Epithelial cell of proximal tubule (primary cell): ENCODE measurements around the gene TLCD2. TPM values are rescaled to one million over a fixed set of nuclear protein-coding genes. Genes with fewer than 3 reads are reported as not detected.
"Not testable (repeated sequence)": the region's sequence is repeated elsewhere in the genome, so short reads cannot be mapped to it uniquely, and the experiment has no call there.

Experiments used
- DNase-seq: peaks from one replicate; pipeline ENCODE4 v3.0.0-alpha.2; 2011; ENCODE audit warnings: low read depth
- H3K4me3 ChIP-seq: 2 replicates; pipeline ENCODE4 v1.5.1; 2011; ENCODE audit warnings: low read depth, mild to moderate bottlenecking, low read length
- CTCF ChIP-seq: conservative IDR thresholded peaks from 2 replicates; pipeline ENCODE4 v1.5.1; 2012; ENCODE audit warnings: low read depth, mild to moderate bottlenecking, low read length
- total RNA-seq: library from RNA; depleted of rRNA; stranded (reverse); fragments of >200 nt; gene quantifications from 2 replicates; pipeline ENCODE4 v1.2.3, GENCODE V29; 2015

The TLCD2 gene
- total RNA-seq, 1 donor from 2014 or later, result 1.4 TPM

DNA sequence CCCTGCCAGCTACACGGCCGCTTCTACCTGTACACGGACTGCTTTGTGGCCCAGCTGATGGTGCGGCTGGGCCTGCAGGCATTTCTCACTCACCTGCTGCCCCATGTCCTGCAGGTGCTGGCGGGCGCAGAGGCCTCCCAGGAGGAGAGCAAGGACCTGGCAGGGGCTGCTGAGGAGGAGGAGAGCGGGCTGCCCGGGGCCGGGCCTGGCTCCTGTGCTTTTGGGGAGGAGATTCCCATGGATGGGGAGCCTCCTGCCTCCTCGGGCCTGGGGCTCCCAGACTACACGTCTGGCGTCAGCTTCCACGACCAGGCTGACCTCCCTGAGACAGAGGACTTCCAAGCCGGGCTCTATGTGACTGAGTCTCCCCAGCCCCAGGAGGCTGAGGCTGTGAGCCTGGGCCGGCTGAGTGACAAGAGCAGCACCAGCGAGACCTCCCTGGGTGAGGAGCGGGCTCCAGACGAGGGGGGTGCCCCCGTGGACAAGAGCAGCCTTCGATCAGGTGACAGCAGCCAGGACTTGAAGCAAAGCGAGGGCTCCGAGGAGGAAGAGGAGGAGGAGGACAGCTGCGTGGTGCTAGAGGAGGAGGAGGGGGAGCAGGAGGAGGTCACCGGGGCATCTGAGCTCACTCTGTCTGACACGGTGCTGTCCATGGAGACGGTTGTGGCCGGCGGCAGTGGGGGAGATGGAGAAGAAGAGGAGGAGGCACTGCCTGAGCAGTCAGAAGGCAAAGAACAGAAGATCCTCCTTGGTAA is 17.9 kb upstream of the TLCD2 start:
- no peak for TF ChIP-seq CTCF
- DNase-seq, result no peak
- no peak overlapping the region for H3K4me3 ChIP-seq

- DNase-seq, result no peak
- TF ChIP-seq CTCF, result no peak
- H3K4me3 ChIP-seq, result no peak overlapping the region
These were observed 17.1 kb upstream of the TLCD2 start for GRCh38 chr17:1727258-1727789.

- no peak overlapping the region for H3K4me3 ChIP-seq
- no peak for DNase-seq
- no peak for TF ChIP-seq CTCF
These were observed 16.6 kb upstream of the TLCD2 start for GRCh38 chr17:1726626-1727257.

GRCh38 chr17:1725642-1726511 is 15.7 kb upstream of the TLCD2 start:
- no peak for TF ChIP-seq CTCF
- no peak for DNase-seq
- H3K4me3 ChIP-seq, result peak overlapping the region; percentile 80

GRCh38 chr17:1724869-1725641 is 14.9 kb upstream of the TLCD2 start:
- no peak for TF ChIP-seq CTCF
- DNase-seq, result no peak
- H3K4me3 ChIP-seq, result peak overlapping the region; percentile 80

DNA sequence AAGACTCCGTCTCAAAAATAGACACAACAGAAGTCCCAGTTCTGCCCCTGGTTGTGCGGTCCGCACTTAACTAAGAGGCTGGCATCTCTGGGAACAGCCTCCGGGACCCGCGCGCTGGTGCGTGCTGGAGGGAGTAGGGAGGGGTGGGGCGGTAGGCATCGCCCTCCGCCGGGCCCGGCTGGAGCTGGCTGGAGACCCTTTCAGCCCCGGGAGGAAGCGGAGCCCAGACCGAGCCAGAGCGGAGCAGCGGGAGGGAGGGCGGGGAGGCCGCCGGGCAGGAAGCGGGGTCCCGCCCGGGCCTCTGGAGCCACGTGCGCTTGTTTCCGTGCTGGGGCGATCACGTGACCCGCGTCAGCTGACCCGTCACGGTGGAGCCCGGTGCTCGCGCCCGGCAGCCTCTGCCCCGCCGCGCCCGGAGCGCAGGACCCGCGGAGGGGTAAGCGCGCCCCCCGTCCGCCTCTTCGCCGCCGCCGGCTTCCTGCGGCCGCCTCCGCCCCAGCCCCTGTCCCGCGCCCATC is 14.2 kb upstream of the TLCD2 start, which contains the start of gene WDR81:
Gene WDR81, plus strand, starts transcription at position 354 of the 518 bp plus-strand sequence. CDS start 256 bp downstream, outside the sequence.
- peak within 1 kb of the TSS; percentile 80 for H3K4me3 ChIP-seq
- TF ChIP-seq CTCF, result no peak
- DNase-seq, result no peak

DNA sequence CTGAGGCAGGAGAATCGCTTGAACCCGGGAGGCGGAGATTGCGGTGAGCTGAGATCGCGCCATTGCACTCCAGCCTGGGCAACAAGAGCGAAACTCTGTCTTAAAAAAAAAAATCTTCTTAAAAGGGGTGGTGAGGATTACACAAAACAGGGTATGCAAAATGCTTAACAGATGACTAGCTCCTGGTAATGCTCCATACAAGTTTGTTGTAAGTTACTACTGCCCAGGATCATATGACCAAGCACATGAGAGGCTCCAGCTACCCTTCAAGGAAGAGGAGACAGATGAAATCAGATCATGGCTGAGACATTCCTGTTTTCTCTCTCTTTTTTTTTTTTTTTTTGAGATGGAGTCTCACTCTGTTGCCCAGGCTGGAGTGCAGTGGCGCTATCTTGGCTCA is 11.8 kb upstream of the TLCD2 start:
- not testable (repeated sequence) for H3K4me3 ChIP-seq, DNase-seq
